AG04449 (cell line): ENCODE measurements around the gene BACH2.
"Not testable (repeated sequence)": the region's sequence is repeated elsewhere in the genome, so short reads cannot be mapped to it uniquely, and the experiment has no call there.

Experiments
- CTCF ChIA-PET: fragments of 350-600 bp; formaldehyde crosslinking; extraction: SDS; loops from one replicate; lab custom pipeline; 2021; ENCODE audit warnings: antibody characterized with exemption; lab: Yijun Ruan, JAX
- POLR2A ChIA-PET: fragments of 400-600, 350-600 bp; formaldehyde crosslinking; extraction: SDS; loops from one replicate; lab custom pipeline; 2020; ENCODE audit warnings: antibody characterized with exemption, inconsistent platforms; lab: Yijun Ruan, JAX
- DNase-seq: peaks from one replicate; pipeline ENCODE4 v3.0.0-alpha.2; 2010; ENCODE audit warnings: low read depth, low spot score
- H3K4me3 ChIP-seq: 2 replicates; pipeline ENCODE4 v1.5.1; 2011; ENCODE audit warnings: low read depth, mild to moderate bottlenecking, control low read depth, low read length
- CTCF ChIP-seq: IDR thresholded peaks from one replicate; pipeline ENCODE4 v1.5.1; 2011; ENCODE audit warnings: mild to moderate bottlenecking, moderate library complexity, low read length, control low read depth, inconsistent platforms; ENCODE audit not compliant: insufficient read depth; ENCODE audit errors: missing control alignments

Gene BACH2

GRCh38 chr6:90068703-90069523 lies 227.7 kb downstream of the BACH2 start:
- H3K4me3 ChIP-seq, result no peak overlapping the region
- no peak for DNase-seq
- TF ChIP-seq CTCF, result no peak
- ChIA-PET CTCF (no interaction called here), POLR2A (no interaction called here)

GRCh38 chr6:90068264-90068663 lies 228.4 kb downstream of the BACH2 start:
- no peak for DNase-seq
- ChIA-PET CTCF (no interaction called here), POLR2A (no interaction called here)
- no peak overlapping the region for H3K4me3 ChIP-seq
- no peak for TF ChIP-seq CTCF

GRCh38 chr6:90066697-90067096 lies 229.9 kb downstream of the BACH2 start:
- POLR2A ChIA-PET, result no interaction called here
- no peak for DNase-seq
- H3K4me3 ChIP-seq, result no peak overlapping the region
- CTCF ChIA-PET, result no interaction called here
- TF ChIP-seq CTCF, result no peak

GRCh38 chr6:90065173-90065572 lies 231.5 kb downstream of the BACH2 start:
- H3K4me3 ChIP-seq, result no peak overlapping the region
- TF ChIP-seq CTCF, result no peak
- POLR2A ChIA-PET, result no interaction called here
- CTCF ChIA-PET, result no interaction called here
- DNase-seq, result no peak

GRCh38 chr6:90062667-90063066 lies 234.0 kb downstream of the BACH2 start:
- ChIA-PET CTCF (interaction anchor here (0.9 to 1.9 kb wide), 3 partner anchors 17 to 117 kb away, joined by 3 to 6 read pairs (median 3); no protein-coding TSS in a partner anchor), POLR2A (no interaction called here)
- DNase-seq, result no peak
- H3K4me3 ChIP-seq, result no peak overlapping the region
- TF ChIP-seq CTCF, result no peak

GRCh38 chr6:90062051-90062450 lies 234.6 kb downstream of the BACH2 start:
- ChIA-PET POLR2A (no interaction called here), CTCF (interaction anchor here (0.9 to 1.9 kb wide), 4 partner anchors 11 to 118 kb away, joined by 3 to 6 read pairs (median 3); no protein-coding TSS in a partner anchor)
- DNase-seq, result no peak
- H3K4me3 ChIP-seq, result no peak overlapping the region
- no peak for TF ChIP-seq CTCF

DNA sequence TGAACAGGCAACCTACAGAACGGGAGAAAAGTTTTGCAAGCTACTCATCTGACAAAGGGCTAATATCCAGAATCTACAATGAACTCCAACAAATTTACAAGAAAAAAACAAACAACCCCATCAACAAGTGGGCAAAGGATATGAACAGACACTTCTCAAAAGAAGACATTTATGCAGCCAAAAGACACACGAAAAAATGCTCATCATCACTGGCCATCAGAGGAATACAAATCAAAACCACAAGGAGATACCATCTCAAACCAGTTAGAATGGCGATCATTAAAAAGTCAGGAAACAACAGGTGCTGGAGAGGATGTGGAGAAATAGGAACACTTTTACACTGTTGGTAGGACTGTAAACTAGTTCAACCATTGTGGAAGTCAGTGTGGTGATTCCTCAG lies 237.5 kb downstream of the BACH2 start:
- H3K4me3 ChIP-seq, POLR2A ChIA-PET, DNase-seq, CTCF ChIA-PET: not testable (repeated sequence)

DNA sequence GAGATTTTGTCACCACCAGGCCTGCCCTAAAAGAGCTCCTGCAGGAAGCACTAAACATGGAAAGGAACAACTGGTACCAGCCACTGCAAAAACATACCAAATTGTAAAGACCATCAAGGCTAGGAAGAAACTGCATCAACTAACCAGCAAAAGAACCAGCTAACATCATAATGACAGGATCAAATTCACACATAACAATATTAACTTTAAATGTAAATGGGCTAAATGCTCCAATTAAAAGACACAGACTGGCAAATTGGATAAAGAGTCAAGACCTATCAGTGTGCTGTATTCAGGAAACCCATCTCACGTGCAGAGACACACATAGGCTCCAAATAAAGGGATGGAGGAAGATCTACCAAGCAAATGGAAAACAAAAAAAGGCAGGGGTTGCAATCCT lies 240.7 kb downstream of the BACH2 start:
- CTCF ChIA-PET, result not testable (repeated sequence)

GRCh38 chr6:90054193-90054592 lies 242.4 kb downstream of the BACH2 start:
- POLR2A ChIA-PET, DNase-seq, CTCF ChIA-PET, H3K4me3 ChIP-seq: not testable (repeated sequence)

More for the DNA sequence above, 240.7 kb downstream of the BACH2 start:
- H3K4me3 ChIP-seq, POLR2A ChIA-PET, DNase-seq: not testable (repeated sequence)
